ENCODE measurements around the gene MOSMO. TPM values are rescaled to one million over a fixed set of nuclear protein-coding genes. Genes with fewer than 3 reads are reported as not detected.

The MOSMO gene
- total and polyA plus RNA-seq, 10 of the 15 experiments (the other 5 are each of a cell fraction or from before 2014, with no cell fraction given), result 1.7 to 26.7 (median 12.2) TPM

DNA sequence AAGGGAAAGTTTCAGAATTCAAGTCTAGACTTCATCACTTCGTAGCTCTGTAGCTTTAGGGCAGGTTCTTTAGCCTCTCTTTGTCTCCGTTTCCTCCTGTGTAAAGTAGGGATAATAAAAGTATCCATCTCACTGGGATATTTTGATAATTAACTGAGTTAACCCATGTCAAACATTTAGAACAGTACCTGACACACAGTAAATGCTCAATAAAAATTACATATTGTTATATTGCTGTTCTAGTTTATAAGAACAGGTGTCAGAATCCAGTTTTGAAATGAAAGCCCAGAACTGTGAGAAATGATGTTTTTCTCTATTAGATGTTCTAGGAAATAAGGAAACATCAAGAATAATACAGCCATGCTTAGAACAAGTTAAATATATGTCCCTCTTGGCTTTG is 4.3 kb downstream of the MOSMO start:
- H3K27me3 ChIP-seq (replicated peaks in 1 of 2; ENCODE audit: control insufficient read depth in 2 of 2, insufficient read depth in 2 of 2, low read length in 1 of 2), result no peaks in the 10 kb centered on the region
- intact Hi-C loops (cut with micrococcal nuclease; ENCODE audit: unreplicated experiment) (loop anchor here (5.0 kb wide), 2 partner anchors 40 to 285 kb away; partner anchors contain the start of gene POLR3E), in situ Hi-C loops (cut with MboI) (no loop called here)
- 48% methylated on average over 2 of the region's 2 CpGs for WGBS (ENCODE audit: insufficient coverage, insufficient replicate concordance, low lambda C conversion rate, missing lambda C conversion rate)
- ChIA-PET RAD21 (ENCODE audit: unreplicated experiment) (interaction anchor here (0.6 to 22.7 kb wide), 15 partner anchors 9 to 176 kb away, joined by 3 to 466 read pairs (median 6); no protein-coding TSS in a partner anchor), POLR2A (interaction anchor here (0.6 to 1.4 kb wide), 8 partner anchors 10 to 1837 kb away, joined by 3 to 8 read pairs (median 6); no protein-coding TSS in a partner anchor), SMC1A (ENCODE audit: uncharacterized antibody, unreplicated experiment) (interaction anchor here (0.7 to 25.5 kb wide), 18 partner anchors 9 to 197 kb away, joined by 3 to 567 read pairs (median 4); no protein-coding TSS in a partner anchor), CTCF (interaction anchor here (0.6 to 20.1 kb wide), 8 partner anchors 10 to 176 kb away, joined by 3 to 686 read pairs (median 3); no protein-coding TSS in a partner anchor)
- no peak for ATAC-seq
- no peak for DNase-seq (ENCODE audit: low read depth, low spot score)
- no peaks in the 10 kb centered on the region; the same call in 1 of the 2 replicates for H4K20me1 ChIP-seq (ENCODE audit: control insufficient read depth, insufficient read depth)
- H3K79me2 ChIP-seq (ENCODE audit: control insufficient read depth, insufficient read depth, low read length), result peaks cover 22% of the 10 kb centered on the region
- H3K27ac ChIP-seq (ENCODE audit: control insufficient read depth, insufficient read depth), result no peak overlapping the region
- no peaks in the 10 kb centered on the region for H3K36me3 ChIP-seq (ENCODE audit: control insufficient read depth in 2 of 2, insufficient read depth in 2 of 2, low read length in 1 of 2)
- no peak overlapping the region; the same call in 1 of the 2 replicates for H3K4me3 ChIP-seq
- H3K4me1 ChIP-seq (ENCODE audit: control insufficient read depth, insufficient read depth, low read length), result peaks cover 32% of the 10 kb centered on the region
- peak overlapping the region; percentile 30 for H3K4me2 ChIP-seq (ENCODE audit: control insufficient read depth, insufficient read depth)
- no peak overlapping the region for H2AFZ ChIP-seq (ENCODE audit: control insufficient read depth, low read depth, low read length)
- no peaks in the 10 kb centered on the region for H3K9me3 ChIP-seq (replicated peaks; ENCODE audit: control insufficient read depth, insufficient read depth, low read length)
- BruUV-seq (replicated peaks), result no TSS peak
- FAIRE-seq, result no peak
- H3K9ac ChIP-seq (ENCODE audit: control insufficient read depth, insufficient read depth, low read length), result no peak overlapping the region
- TF ChIP-seq USF1 (IDR thresholded peaks at IDR 0.05; ENCODE audit: borderline replicate concordance, extremely low read length, insufficient read depth, low read depth, low read length) (no peak), POLR2A (IDR thresholded peaks at IDR 0.05; ENCODE audit: low read depth, low read length) (no peak), IKZF1 (conservative IDR thresholded peaks at IDR 0.05) (no peak), POLR2AphosphoS2 (IDR thresholded peaks at IDR 0.05; ENCODE audit: low read depth, low read length) (no peak), MEF2B (IDR thresholded peaks at IDR 0.05; ENCODE audit: partially characterized antibody, poor library complexity, severe bottlenecking) (no peak), PKNOX1 (IDR thresholded peaks at IDR 0.05) (no peak), CHD4 (IDR thresholded peaks at IDR 0.05) (no peak), ESRRA (IDR thresholded peaks at IDR 0.05; ENCODE audit: low read length) (no peak), HDGF (IDR thresholded peaks at IDR 0.05) (no peak), TARDBP (IDR thresholded peaks at IDR 0.05; ENCODE audit: borderline replicate concordance) (no peak)
